ENCODE data around the gene IKZF1.
A peak's percentile ranks its signal among the peaks of the same experiment; 100 is the strongest.
"Not testable (repeated sequence)": the region's sequence is repeated elsewhere in the genome, so short reads cannot be mapped to it uniquely, and the experiment has no call there.

IKZF1 gene

DNA sequence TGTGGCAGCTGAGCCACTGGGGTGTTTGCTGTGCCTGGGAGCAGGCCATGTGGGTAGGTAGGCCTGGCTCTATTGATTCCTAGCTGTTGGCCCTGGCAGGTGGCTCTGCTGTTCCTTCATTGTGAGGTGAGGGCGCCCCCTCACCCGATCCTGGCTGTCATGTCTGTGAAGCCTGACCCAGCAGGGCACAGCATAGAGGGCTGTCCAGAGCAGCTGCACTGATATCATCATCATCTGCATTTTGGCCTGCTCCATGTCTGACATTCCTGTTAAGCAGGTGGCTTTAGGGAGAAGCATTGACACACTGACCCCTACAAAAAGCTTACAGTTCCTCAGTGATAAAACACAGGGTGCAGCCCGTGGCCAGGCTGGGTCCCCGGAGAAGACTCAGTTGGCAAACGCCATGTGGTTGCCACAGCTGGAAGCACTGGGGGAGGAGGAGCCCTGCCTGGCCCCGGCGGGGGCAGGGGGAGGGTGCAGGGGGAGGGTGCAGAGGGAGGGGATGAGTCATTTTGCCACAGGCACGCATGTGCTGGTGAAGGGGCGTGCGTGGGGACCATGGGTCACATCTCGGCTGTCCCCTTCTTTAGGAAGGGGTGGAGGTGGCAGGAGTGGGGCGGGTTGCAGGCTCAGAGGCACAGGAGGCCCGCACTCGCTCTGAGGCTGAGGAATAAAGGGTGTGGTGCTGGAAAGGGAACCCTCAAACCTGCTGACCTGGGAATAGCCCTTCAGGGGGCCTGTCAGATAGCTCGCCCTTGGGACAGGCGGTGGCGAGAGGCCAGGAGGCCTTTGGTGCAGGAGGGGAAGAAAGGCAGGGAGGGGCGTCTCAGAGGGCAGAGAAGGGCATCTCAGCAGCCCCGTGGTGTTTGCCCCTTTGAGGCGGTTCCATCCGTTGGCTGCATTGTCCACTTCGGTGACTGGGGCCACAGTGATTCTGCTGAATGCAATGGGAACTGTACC, 31.6 kb downstream of the IKZF1 start:
- no peak for DNase-seq

DNA sequence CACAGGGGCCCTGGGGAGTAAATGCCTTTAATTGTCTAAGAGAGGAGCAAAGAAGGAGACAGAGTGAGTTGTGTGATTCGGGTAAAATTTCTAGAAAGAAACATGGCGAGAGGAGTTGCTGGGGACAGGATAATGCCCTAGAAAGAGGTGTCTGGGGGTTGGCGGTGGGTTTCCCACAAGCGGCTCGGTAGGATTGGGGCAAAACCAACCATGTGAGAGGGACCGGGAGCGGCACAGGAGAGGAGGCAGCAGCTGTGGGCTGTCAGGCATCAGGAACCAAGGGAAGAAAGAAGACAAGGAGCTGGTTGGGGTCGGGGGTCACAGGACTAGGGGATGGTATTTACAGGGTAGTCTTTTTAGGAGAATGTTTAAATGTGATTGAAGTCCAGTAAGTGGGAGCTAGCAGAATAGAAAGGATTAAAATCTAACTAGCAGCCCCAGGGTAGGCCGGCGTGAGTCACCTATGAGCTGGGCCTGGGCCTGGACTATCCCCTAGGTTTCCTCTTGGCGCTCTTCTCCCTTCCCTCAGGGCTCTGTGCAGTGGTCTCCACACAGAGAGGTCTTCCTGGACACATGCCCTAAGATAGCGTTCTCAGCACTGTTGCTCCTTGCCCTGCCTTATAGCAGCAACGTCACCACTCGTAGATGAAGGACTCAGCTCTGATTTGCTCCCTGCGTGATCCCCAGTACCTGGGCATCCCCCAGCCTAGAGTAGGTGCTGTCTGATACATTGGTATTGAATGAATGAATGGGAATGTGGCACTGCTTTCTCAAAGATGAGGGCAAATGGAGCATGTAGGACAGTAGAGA, 32.6 kb downstream of the IKZF1 start:
- DNase-seq = no peak

DNA sequence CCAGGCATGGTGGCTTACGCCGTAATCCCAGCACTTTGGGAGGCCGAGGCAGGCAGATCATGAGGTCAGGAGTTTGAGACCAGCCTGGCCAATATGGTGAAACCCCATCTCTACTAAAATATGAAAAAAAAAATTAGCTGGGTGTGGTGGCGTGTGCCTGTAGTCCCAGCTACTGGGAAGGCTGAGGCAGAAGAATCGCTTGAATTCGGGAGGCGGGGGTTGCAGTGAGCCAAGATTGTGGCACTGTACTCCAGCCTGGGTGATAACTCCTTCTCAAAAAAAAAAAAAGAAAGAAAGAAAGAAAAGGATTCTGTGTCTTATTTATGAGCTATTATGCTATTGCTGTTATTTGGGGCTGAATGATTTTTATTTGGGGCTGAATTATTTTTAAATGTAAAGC, 35.0 kb downstream of the IKZF1 start:
- not testable (repeated sequence) for DNase-seq

DNA sequence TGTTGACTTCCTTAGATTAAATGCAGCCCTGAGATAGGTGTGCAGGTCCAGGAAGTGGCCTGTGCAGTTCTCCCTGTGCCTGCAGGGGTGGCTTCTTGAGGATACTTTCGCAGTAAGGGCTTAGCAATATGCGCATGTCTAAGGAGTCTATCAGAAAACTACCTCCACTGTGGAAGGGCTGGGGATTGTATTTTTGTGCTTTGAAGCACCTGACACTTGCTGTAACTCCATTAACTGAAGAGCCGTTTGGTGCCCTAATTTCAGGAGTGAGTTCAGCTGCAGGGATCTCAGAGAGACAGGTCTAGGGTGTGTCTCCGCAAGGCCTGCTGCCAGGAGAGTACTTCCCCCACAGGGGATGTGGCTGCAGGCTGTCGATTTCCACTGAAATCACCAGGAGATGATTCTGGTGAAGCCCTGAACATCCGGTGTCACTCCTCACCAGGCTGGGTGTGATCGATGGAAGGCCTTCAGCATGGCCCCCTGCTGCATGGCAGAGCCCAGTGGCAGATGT, 35.5 kb downstream of the IKZF1 start:
- DNase-seq = no peak

DNA sequence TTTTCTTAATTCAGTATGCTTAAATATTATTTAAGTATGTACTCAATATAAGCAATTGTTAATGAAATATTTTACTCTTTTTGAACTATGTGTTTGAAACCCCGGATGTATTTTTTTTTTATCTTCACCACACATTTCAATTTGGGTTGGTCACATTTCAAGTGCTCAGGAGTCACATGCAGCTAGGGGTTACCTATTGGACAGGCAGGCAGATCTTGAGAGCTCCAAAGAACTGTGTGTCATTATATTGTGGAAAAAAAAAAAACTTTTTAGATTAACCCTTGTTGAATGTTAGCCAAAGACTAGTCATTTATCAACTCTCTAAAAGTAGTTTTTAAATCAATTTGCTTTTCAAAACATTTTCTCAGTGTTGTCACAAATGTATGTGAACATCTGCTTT, 37.2 kb downstream of the IKZF1 start:
- DNase-seq = no peak

DNA sequence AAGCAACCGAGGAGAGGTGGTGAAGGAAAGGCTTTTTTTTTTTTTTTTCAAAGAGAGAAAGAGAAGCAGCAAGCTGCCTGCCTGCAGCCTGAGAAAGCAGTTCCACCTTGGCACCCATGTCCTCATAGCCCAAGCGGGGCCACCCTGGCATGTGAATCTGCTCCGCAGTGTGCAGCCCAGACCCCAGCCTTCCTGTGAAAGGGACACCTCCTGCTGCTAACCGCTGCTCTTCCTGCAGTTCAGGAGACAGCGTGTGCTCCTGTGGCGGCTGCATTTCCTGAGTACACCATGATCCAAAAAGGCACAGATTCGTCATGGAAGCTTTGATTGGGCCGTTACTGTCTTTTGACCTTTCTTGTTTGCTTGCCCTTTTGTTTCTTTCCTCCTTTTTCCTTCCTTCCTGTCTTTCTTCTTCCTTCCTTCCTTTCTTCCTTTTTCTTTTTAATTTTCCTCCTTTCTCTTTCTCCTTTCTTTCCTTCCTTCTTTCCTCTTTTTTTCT, 38.1 kb downstream of the IKZF1 start:
- DNase-seq = no peak

DNA sequence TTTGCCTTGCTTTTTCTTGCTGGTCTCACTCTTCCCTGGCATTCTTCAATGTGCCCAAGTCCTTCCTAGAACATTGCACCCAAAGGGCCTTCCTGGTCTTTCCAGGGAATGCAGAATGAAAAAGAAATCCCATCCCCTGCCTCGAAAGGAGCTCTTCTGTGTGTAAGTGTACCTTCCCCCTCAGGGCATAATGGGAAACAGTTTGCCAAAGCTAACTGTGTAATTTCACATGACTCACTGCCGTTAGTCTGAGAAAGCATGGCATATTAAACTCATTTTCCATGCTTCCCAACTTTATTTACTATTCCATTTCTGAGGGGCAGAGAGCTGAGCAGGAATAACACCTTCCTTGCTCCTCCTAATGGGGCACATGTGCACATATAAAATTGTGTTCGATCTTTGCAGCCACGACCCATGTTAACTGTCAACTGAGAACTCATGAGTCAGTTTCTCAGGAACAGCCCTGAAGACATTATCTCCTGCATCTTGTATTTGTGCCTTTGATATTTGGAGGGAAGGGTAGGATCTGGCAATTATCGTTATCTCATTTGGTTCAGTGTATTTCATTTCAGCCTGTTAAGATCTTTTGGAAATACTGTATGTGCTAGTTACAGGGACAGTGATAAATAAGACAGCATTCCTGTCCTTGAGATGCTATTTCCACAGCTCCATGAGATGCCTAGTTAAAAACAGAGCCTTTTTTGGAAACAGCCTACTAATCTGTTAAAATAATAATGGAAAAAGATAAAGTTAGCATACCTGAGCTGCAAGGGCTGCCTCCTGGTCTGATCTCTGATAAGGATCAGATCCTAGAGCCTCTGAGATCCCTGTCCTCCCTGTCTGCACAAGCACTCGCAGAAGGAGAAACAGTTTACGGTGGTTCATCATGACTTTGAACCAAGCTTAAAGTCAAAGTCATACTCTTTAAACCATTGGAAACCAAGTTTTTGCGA, 42.3 kb downstream of the IKZF1 start:
- no peak for DNase-seq

DNA sequence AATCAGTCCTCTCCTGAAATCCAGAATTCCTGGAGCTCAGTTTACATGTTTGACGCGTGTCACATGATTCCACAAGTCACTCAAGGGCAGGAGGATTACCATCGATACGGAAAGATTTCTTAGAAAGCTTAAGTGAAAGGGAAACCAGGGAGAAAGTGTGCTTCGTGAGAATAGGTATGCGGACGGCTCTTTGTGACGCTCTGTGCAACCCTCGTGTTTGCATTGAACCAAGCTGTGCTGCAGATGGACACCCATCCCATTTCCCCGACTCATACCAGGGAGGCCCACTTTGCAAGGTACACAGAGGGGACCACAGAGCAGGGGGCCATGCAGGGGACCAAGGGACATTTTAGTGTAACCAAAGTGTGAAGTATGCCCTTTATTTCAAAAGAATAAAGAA, 43.2 kb downstream of the IKZF1 start:
- no peak for DNase-seq

DNA sequence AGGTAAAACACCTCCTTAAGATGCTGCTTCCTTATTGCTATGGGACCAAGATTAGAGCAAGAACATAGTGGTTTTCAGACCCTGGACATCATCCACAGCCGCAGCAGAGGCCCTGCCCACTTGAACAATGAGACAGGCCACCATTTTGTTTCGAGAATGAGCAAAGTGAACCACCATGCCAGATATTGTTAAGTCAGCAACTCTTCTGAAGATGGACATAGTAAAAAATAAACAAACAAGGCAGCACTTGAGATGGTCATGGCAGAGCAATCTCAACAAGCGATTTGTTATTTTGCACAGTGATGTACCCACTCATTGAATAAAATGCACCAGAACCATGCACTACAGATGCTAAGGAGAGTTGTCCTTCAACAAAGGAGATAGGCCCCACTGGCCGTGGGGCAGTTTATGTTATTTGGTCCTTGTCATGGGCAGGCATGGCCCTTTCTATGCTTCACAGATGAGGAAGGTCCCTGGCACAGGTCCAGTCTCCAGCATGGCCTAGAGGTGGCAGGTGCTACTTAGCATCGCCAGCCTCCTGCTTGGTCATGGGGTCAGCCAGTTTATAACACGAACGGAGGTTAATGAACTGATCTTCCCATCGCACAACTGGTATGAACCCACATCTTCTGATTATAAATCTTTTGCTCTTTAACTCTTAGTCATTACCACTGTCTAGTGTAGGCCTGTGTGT, 44.1 kb downstream of the IKZF1 start:
- DNase-seq = no peak

DNA sequence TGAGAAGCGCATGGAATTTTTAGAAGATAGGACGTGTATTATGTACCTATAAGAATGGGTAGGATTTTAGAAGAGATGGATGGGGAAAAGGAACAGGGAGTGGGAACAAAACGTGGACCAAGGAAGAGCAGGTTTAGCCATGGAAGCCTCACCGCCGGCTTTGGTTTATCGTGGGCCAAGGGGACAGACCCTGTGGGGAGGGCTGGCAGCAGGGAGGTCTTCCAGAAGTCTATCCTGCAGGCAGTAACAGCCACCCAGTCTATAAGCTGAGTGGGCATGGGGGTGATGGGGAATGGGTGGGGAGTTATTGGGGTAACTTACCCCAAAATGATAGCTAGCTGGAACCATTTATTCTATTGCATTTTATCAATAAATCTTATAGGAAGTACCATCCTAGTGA, 44.9 kb downstream of the IKZF1 start:
- DNase-seq = no peak

DNA sequence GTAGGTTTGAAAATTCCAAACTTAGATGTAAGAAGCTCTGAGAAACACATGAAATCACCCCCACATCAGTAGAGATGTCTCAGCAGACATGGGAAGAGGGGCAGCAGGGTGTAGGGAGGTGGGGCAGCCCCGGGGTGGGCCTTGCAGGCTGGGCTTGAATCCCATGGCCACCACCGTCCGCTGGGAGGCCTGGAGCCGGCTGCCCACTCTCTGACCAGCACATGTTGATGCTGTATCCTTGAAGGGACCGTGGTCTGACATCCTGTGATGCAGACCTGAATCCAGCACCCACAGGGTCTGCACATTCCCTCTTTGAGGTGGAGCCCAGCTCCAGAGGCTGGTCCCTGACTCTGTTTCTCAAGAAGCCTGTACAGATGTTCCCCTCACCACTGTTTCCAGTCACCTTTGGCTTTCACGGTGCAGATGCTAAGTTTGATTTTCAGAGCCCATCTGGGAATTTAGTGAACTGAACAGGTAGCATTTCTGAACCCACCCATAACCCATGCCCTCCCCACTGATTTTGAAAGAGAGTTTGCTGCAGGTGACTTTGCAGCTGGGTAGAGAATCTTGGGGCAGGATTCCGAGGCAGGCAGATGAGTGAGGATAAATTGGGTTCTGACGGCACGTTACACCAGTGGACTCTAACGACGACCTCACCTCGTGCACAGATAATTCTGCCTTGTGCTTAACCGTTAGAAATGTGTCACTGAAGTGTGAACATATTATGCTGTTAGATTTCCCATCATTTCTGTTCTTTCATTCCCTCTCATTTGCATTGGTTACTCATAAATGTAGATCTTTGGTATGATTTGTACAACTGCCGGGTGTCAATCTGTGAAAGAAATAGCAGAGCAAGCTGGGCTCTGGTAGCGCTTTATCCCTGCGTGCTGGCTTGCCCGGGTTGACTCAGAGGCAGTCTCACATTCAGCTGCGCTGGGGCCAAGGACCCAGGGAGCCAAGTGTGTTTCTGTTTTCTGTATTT, 45.7 kb downstream of the IKZF1 start:
- no peak for DNase-seq

DNA sequence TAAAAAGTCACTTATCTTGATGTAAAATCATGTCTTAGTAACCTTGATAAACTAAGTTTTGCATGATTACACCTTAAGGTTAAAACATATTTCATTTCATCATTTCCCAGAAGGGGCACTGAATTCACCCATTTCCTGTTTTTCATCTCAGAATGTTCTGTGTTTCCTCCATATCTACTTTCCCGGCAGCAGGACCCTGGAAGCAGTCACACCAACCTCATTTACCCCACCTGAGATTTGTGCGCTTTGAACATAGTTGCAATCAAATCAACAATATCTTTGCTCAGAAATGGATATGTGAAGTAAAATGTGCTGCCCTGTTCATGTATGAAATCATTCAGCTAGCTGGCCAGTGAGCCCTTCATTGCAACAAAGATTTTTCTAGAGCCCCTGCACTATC, 46.8 kb downstream of the IKZF1 start:
- DNase-seq = no peak

DNA sequence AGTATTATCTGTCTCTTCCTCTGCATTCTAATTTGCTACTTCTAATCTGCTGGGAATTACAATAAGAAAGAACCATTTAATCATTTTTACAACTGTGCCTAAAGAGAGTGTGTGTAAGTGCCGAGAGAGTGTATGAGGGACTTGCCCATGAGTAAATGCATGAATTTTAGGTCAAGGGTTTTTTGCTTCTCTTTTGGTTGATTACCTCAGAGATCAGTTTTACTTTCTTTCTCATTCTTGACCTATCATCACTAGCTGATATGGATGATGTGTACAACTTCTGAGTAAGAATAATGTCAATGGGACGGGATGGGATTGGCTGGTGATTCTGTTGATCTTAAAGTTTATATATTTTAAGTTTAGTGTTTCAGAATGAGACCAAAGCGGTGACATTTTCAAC, 47.8 kb downstream of the IKZF1 start:
- DNase-seq = no peak

DNA sequence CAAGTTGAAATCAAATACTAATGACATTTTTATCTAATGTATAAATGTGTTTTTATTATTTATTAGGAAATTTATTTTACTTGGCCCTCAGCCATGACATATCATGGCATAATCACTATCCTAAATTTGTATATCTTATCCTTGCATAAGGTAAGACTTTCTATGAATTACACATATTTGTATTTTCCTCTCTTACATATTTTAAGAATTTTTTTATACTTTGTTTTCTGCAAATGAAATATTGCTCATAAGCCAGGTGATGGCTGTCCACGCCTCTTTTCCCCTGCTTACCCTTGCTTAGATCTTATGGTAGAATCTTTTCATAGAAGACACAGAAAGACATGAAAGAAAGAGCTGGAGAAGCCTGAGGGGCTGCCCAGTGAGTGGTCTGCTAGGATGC, 48.2 kb downstream of the IKZF1 start:
- DNase-seq = no peak

DNA sequence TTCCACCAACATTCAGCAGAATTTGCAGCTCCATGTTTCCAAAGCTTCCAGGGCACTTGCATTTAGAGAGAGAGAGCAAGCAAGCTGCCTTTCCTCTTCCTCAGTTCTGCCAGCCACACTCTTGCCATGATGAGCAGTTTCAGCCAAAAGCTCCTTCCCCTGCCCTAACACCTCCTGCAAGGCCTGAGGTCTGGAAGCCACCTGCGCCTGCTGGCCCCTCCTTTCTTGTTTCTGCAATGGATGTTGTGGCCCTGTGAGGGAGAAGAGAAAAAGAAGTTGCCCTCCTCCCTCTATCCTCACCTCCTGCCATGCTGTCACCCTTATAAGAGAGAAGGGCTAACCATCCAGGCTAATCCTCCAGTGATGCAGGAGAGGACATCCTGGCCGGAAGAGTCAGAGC, 48.7 kb downstream of the IKZF1 start:
- DNase-seq = no peak

DNA sequence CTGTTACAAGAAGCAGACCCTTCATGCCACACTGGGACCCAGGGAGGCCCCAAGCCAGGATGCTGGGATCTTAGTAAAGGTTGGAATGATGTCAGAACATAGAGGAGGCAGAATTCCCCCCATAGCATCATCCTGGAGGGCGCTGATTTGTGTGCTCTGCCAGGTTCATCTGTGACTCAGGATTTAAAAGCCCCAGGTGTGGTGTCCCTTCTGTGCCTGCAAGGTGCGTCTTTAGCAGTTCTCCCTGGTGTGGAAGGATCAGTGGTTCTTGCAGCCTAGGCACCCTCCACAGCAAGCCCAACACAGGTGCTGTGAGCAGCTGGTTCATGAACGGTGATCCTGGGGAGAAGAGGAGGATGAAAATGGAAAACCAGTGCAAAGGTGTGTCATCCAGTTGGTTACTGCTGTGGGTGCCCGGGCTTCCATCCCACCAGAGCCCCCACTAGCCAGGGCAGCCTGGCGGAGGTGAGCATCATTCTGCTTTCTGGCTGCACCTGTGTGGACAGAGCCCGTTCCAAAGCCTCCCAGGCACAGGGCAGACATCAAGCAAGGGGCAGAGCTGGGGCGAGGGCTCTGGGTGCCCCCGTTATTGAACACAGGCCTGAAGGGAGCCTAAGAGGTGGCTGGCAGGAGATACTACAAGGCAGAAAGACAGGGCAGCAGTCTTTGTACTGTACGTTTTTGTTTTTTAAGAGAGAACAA, 49.5 kb downstream of the IKZF1 start:
- DNase-seq = no peak

DNA sequence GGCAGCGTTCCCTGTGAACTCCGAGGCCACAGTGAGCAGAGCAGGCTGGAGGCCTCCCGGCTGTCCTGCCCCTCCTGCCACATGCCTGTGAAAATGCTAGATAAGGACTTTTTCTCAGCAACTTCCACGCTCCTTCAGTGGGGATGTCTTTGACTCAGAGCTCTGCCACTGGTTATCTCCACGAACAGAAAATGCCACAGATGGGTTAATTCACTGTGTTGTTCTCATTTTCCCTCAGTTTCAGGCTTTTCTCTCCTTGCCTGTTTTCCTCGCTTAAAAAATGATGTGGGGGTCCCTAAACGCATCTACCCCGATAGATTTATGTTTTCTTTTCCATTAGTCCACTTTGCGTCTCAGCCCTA, 51.3 kb downstream of the IKZF1 start:
- DNase-seq = no peak

DNA sequence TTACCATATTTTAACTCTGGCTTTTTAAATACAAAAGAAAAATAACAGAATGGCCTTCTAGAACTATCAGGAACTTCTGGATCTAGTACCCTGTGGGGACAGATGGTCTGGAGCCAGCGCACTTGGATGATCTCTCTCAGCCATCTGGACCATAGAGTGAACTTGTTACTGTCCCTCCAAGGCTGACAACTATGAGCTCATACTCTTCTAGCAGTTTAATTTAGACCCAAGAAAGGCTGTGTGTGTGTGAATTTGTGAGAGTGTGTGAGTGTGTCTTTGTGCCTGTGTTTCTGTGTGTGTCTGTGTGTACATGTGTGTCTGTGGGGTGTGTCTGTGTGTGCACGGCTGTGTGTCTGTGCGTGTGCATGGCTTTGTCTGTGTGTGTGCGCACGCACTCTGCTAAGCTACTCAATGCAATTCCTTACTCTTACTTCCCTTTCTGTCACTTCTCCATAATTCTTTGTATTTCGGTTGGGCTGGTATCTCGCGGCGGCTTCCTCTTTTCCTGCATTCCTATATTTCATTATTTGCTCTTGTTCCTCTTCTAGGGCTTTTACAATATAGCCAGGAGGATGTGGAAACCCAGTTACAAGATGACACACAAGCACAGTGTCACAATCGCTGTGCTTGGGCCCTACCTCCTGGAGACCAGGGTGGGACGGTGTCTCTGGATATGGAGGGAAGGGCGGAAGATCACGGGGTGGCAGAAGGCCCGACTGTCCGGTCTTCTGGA, 51.9 kb downstream of the IKZF1 start:
- peak; percentile 42 for DNase-seq

DNA sequence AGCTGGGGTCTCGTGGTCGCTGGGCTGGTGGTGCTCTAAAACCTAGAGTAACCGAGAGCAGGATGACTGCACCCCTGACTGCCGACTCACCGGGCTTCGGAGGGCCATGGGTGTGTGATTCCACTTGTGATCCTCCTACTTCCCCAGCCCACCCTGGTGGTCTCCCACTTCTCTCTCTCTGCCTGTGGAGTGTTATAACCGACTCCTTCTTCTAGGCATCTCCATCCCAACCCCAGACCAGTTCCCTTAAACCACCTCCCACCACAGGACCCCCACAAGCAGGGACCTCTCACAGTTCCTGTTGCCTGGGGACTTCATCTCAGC, 52.4 kb downstream of the IKZF1 start:
- no peak for DNase-seq

Measured in femur (tissue), 1 donor.